ENCODE results near the gene MYL2. TPM values are rescaled to one million over a fixed set of nuclear protein-coding genes. Genes with fewer than 3 reads are reported as not detected.

The MYL2 gene
- total RNA-seq, 2 donors from 2014 or later, result not detected

DNA sequence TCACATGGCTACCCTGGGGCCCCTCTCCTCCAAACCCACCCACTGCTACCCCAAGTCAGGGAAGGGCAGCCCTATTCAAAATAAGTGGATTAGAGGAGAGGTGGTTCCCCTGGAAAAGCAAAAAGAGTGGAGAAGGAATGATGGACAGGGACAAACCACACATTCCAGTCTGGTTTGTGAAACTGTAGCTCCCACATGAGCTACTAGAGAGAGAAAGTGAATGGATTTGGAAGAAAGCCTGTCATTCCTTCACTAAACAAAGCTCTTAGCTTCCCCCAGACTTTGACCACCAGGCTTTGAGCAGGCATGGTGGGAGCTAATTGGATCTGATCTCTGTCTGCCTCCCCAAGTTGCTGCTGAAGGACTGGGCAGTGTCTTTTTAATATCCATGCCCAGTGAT is 45.6 kb downstream of the MYL2 start:
- DNase-seq (ENCODE audit: low spot score in 2 of 2), result no peak

DNA sequence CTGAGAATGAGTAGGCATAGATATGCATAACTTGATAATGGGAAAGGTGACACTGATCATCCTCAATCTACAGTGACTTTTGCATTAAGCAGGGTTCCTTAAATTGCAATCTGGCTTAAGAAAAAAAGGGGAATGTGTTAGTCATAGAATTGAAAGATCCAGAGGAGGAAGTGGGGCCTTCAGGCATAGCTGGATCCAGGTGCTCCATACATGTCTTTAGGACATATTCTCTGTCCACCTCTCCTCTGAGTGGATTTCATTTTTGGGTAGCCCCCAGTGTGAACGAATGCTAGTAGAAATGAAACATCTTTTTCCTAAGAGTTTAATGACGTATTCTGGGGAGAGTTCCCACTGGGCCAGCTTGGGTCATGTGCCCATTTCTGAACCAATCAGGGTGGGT is 46.0 kb downstream of the MYL2 start:
- Mint-ChIP-seq H3K36me3 (no peaks in the 10 kb centered on the region), H3K9me3 (no peaks in the 10 kb centered on the region), H3K27ac (no peak overlapping the region)
- DNase-seq (ENCODE audit: low spot score in 2 of 2), result no peak
- ATAC-seq, result no peak

More for the DNA sequence above, 45.6 kb downstream of the MYL2 start:
- no peaks in the 10 kb centered on the region for H3K36me3 Mint-ChIP-seq
- no peaks in the 10 kb centered on the region for H3K9me3 Mint-ChIP-seq
- no peak overlapping the region for H3K27ac Mint-ChIP-seq
- ATAC-seq, result no peak

DNA sequence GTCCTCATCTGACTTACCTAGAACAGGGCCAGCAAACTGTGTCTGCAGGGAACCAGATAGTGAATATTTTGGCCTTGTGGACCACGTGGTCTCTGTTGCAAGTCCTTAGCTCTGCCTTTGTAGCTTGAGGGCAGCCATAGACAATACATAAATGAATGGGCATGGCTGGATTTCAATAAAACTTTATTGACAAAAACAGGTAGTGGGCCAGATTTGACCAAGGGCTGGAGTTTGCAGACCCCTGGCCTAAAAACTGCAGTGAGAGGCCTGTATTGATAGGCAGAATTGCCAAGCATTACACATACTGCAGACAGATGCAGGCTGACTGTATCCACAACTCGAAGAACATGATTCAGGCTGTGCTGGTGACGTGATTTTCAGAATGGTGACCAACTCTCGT is 48.3 kb downstream of the MYL2 start:
- H3K9me3 Mint-ChIP-seq, result no peaks in the 10 kb centered on the region
- ATAC-seq, result no peak
- no peak overlapping the region for H3K27ac Mint-ChIP-seq
- no peaks in the 10 kb centered on the region for H3K36me3 Mint-ChIP-seq
- DNase-seq (ENCODE audit: low spot score in 2 of 2), result no peak

DNA sequence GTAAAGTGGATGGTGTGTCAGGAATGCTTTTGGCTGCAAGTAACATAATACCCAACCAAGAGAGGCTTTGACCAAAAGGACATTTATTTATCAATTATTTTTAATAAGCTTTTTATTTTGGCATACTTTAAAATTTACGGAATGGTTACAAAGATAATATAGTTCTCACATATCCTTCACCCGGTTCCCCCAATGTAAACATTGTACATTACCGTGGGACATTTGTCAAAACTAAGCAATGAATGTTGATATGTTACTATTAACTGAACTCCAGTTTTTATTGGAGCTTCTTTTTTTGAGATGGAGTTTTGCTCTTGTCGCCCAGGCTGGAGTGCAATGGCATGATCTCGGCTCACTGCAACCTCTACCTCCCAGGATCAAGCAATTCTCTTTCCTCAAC is 50.6 kb downstream of the MYL2 start:
- Mint-ChIP-seq H3K36me3 (no peaks in the 10 kb centered on the region), H3K9me3 (no peaks in the 10 kb centered on the region), H3K27ac (no peak overlapping the region)
- no peak for DNase-seq (ENCODE audit: low spot score in 2 of 2)
- no peak for ATAC-seq

DNA sequence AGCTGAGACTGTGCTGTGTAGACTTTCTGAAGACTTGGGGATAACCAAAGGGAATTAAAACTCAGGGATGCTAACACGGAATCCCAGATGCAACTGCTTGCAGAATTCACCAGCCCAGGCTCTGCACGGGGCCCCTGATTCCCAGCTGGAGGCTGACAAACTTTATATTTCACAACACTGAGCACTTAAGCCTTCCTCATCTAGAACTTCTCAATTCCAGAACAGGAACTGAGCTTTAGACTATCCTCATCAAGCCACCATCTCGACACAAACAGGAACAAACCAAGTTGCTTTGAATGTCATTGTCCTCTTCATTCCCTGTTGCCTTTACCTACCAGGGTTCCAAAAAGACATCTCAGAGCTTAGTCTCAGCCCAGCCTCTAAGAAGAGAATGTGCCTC is 51.4 kb downstream of the MYL2 start:
- H3K9me3 Mint-ChIP-seq, result no peaks in the 10 kb centered on the region
- no peaks in the 10 kb centered on the region for H3K36me3 Mint-ChIP-seq
- H3K27ac Mint-ChIP-seq, result peak overlapping the region in 1 of 2 donors; percentile 53
- DNase-seq (ENCODE audit: low spot score in 2 of 2) (no peak), ATAC-seq (no peak)

DNA sequence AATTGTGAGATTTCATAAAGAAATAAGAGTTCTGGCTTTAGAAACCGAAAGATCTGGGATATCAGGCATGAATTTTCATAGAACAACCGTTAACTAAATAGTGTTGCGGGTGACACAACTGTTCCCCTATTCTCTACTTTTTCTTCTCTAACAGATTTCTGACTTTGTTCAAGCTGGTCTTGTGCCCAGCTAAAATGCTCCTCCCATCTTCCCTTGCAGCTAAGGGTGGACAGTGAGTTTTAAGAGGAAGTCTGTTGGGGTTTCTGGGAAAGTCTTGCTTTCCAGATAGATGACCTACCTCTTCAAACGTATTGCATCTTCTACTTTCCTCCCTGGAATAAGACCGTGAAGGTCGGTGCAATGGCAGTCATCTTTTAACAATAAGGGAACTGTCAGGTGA is 54.9 kb downstream of the MYL2 start:
- H3K36me3 Mint-ChIP-seq, result no peaks in the 10 kb centered on the region
- H3K27ac Mint-ChIP-seq, result no peak overlapping the region
- H3K9me3 Mint-ChIP-seq, result no peaks in the 10 kb centered on the region
- DNase-seq (ENCODE audit: low spot score in 2 of 2) (no peak), ATAC-seq (no peak)

DNA sequence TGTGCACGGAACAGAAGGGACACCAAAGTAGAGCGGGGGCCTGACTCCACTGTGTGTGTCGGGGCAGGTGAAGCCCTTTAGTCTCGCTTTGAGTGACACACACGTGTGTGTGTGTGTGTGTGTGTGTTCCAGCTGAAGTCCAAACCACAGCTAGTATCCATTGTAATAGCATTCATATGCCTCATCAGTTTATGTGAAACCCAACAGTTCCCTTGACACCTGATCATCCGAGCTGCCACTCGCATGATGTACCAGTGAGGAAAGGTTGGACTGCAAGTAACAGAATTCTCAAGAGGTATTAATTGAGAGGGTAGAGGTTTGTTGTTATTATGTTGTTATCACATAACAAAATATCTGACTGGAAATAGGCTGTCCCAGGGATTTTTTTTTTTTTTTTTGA is 57.2 kb downstream of the MYL2 start:
- ATAC-seq, result no peak
- no peaks in the 10 kb centered on the region for H3K9me3 Mint-ChIP-seq
- no peaks in the 10 kb centered on the region for H3K36me3 Mint-ChIP-seq
- no peak overlapping the region for H3K27ac Mint-ChIP-seq
- DNase-seq (ENCODE audit: low spot score in 2 of 2), result no peak

DNA sequence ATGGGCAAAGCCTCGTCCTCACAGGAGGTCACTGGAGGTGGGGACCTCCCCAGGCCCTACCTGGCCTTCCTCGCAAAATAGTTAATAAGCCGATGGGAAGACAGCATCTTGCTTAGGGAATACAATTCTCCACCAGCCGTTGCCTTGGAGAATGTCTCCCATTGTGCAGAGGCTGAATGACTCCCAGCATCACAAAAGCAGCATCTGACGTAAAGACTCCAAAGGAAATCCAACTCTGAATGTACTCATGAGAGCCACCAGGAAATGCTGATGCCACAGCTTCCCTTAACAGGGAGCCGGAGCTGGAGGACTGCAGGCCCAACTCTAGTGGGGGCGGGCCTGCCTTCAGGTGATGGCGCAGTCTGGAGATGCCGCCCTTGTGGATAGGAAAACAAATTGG is 58.0 kb downstream of the MYL2 start:
- DNase-seq (ENCODE audit: low spot score in 2 of 2) (no peak), ATAC-seq (no peak)
- no peaks in the 10 kb centered on the region for H3K9me3 Mint-ChIP-seq
- H3K36me3 Mint-ChIP-seq, result no peaks in the 10 kb centered on the region
- no peak overlapping the region for H3K27ac Mint-ChIP-seq

DNA sequence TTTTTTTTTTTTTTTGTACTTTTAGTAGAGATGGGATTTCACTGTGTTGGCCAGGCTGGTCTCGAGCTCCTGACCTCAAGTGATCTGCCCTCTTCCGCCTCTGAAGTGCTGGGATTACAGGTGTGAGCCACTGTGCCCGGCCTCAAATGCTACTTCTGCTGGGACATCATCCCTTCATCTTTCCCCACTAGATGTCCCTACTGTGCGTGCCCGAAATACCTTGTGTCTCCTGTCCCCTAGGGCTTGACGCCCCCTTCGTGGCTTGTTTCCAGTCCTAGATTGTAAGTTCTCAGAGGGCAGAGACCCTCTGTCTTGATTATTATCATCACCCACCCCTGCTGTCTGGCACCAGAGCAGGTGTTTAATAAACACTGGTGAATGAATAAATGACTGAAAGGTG is 58.6 kb downstream of the MYL2 start:
- no peaks in the 10 kb centered on the region for H3K9me3 Mint-ChIP-seq
- no peak for DNase-seq (ENCODE audit: low spot score in 2 of 2)
- no peak for ATAC-seq
- peak overlapping the region in 1 of 2 donors; percentile 34 for H3K27ac Mint-ChIP-seq
- no peaks in the 10 kb centered on the region for H3K36me3 Mint-ChIP-seq

Other genes starting within 250 kb of the MYL2 start
- gene HVCN1, start 231.5 kb downstream of the MYL2 start, total RNA-seq, result 1 to 10 TPM; 2.8 to 6.3 TPM
- 100 to 1,000 TPM; 190 to 343 TPM for gene PPP1CC, start 177.7 kb downstream of the MYL2 start, total RNA-seq
- not detected for gene CCDC63, start 73.6 kb downstream of the MYL2 start, total RNA-seq
- under 1 TPM in 1 of 2 donors, not detected in 1; 0.29 TPM for gene CUX2, start 113.6 kb upstream of the MYL2 start, total RNA-seq

Measured in activated naive CD4-positive, alpha-beta T cell treated with anti-CD3 and anti-CD28 coated beads, Interleukin-2, amount 50 U/mL, for 72 hours (primary cell).